K562 (cell line): ENCODE results near the gene IQCN. TPM values are rescaled to one million over a fixed set of nuclear protein-coding genes. Genes with fewer than 3 reads are reported as not detected.

Experiments
- ARID3B ChIP-seq: fragments of 250-450 bp; sonication (Bioruptor Pico); IDR thresholded peaks from 2 replicates; pipeline ENCODE4 v1.4.0; 2020; ENCODE audit warnings: borderline replicate concordance
- BCLAF1 ChIP-seq, 2 experiments: fragments of 450-650 bp in 1 of 2; IDR thresholded peaks; 2 replicates each; pipeline ENCODE4 v1.6.1; 2011 to 2017; ENCODE audit warnings: low read depth in 2 of 2, antibody characterized with exemption in 1 of 2, borderline replicate concordance in 1 of 2, low read length in 1 of 2, mild to moderate bottlenecking in 1 of 2, mixed read lengths in 1 of 2; ENCODE audit not compliant: control insufficient read depth in 1 of 2
- CBX3 ChIP-seq, 2 experiments: IDR thresholded peaks; 1 replicate in 1 of 2; 2 replicates in 1 of 2; pipeline ENCODE4 v1.6.1; 2012; ENCODE audit warnings: inconsistent platforms in 2 of 2, low read length in 2 of 2, borderline replicate concordance in 1 of 2, control low read depth in 1 of 2
- CHD4 ChIP-seq: fragments of 200-600 bp; sonication (generic); IDR thresholded peaks from 3 replicates; pipeline ENCODE4 v1.6.1; 2012; ENCODE audit warnings: low read depth, mild to moderate bottlenecking, mixed read lengths, low read length, inconsistent platforms; ENCODE audit not compliant: insufficient read depth, insufficient replicate concordance, poor library complexity, severe bottlenecking
- CREM ChIP-seq: IDR thresholded peaks from 2 replicates; pipeline ENCODE4 v1.6.1; 2014; ENCODE audit warnings: antibody characterized with exemption, low read depth
- DMBX1 ChIP-seq: fragments of 250-450 bp; sonication (Bioruptor Pico); IDR thresholded peaks from 2 replicates; pipeline ENCODE4 v1.8.0; 2022; ENCODE audit warnings: inconsistent platforms, mild to moderate bottlenecking, moderate library complexity, borderline replicate concordance
- E4F1 ChIP-seq: fragments of 250-450 bp; sonication (Bioruptor Pico); IDR thresholded peaks from 2 replicates; pipeline ENCODE4 v1.5.0; 2021; ENCODE audit warnings: mild to moderate bottlenecking, borderline replicate concordance
- EZH2 ChIP-seq: IDR thresholded peaks from 2 replicates; pipeline ENCODE4 v1.6.1; 2012; ENCODE audit warnings: low read depth, mild to moderate bottlenecking, inconsistent platforms, low read length, borderline replicate concordance
- HMBOX1 ChIP-seq: sonication (generic); IDR thresholded peaks from 2 replicates; pipeline ENCODE4 v1.6.1; 2016
- KDM1A ChIP-seq, 2 experiments: fragments of 450-650 bp; IDR thresholded peaks; 2 replicates each; pipeline ENCODE4 v1.6.1; 2016; ENCODE audit warnings: mild to moderate bottlenecking in 2 of 2
- RBM17 ChIP-seq: fragments of 200-400 bp; formaldehyde crosslinking; IDR thresholded peaks from 2 replicates; pipeline ENCODE4 v1.6.1; 2017; ENCODE audit warnings: low read depth, mild to moderate bottlenecking, low read length, borderline replicate concordance
- SRSF3 ChIP-seq: fragments of 200-400 bp; formaldehyde crosslinking; IDR thresholded peaks from 2 replicates; pipeline ENCODE4 v1.6.1; 2016; ENCODE audit warnings: mild to moderate bottlenecking, low read length, moderate library complexity; ENCODE audit not compliant: insufficient read depth
- THRB ChIP-seq: fragments of 450-650 bp; formaldehyde crosslinking; conservative IDR thresholded peaks from 2 replicates; pipeline ENCODE4 v1.4.0; 2022; ENCODE audit warnings: mild to moderate bottlenecking, missing genetic modification characterization
- ZNF41 ChIP-seq: fragments of 250-450 bp; sonication (Bioruptor Pico); conservative IDR thresholded peaks from 2 replicates; pipeline ENCODE4 v1.4.0; 2020; ENCODE audit warnings: mild to moderate bottlenecking
- ZNF696 ChIP-seq: fragments of 250-450 bp; sonication (Bioruptor Pico); conservative IDR thresholded peaks from 2 replicates; pipeline ENCODE4 v1.4.0; 2020; ENCODE audit warnings: mild to moderate bottlenecking, moderate library complexity
- polyA plus RNA-seq, 8 experiments: library from polyadenylated mRNA; depleted of rRNA in 4 of 8; stranded (reverse) in 5 of 8; unstranded in 3 of 8; fragments of >200 nt; fragmentation: Nextera tagmentation in 2 of 8; fragmentation: Illumina TruSeq in 1 of 8; extraction: Ambion mirVana in 2 of 8; extraction: Trizol in 1 of 8; gene quantifications; 2 replicates each; pipeline versions ENCODE4 v1.2.1 to v1.2.3, GENCODE V29; 2011 to 2014; ENCODE audit warnings: inconsistent platforms in 1 of 8, missing spikeins in 1 of 8
- total RNA-seq, 7 experiments: library from RNA; depleted of rRNA in 6 of 7; stranded (reverse); fragments of >200 nt in 6 of 7; fragmentation: Illumina TruSeq in 2 of 7; extraction: Trizol in 2 of 7; gene quantifications; 2 replicates each; pipeline versions ENCODE4 v1.2.1 to v1.2.3, GENCODE V29; 2011 to 2021; ENCODE audit warnings: low replicate concordance in 1 of 7

The IQCN gene
- total and polyA plus RNA-seq, 9 of the 15 experiments (the other 6 are each of a cell fraction or from before 2014, with no cell fraction given) = 0.01 to 0.07 (median 0.04) TPM; not detected in 3

- no peak for TF ChIP-seq RBM17
- no peak for TF ChIP-seq E4F1 (CRISPR knock-in tag)
- TF ChIP-seq ZNF696 = no peak
- TF ChIP-seq SRSF3 = no peak
- no peak for TF ChIP-seq EZH2
- no peak for TF ChIP-seq HMBOX1
- TF ChIP-seq KDM1A (IDR thresholded peaks at IDR 0.05) = no peak
- TF ChIP-seq BCLAF1 (IDR thresholded peaks at IDR 0.05; ENCODE audit: borderline replicate concordance in 1 of 2, control insufficient read depth in 1 of 2, low read depth in 2 of 2, low read length in 1 of 2) = peak in 1 of 2 experiments; percentile 48; a peak in 1 of 4 replicates
- no peak for TF ChIP-seq CHD4
- no peak for TF ChIP-seq ZNF41 (CRISPR knock-in tag)
- TF ChIP-seq ARID3B (CRISPR knock-in tag) = no peak
- TF ChIP-seq DMBX1 = no peak
- TF ChIP-seq CREM = no peak
- TF ChIP-seq CBX3 (IDR thresholded peaks at IDR 0.05; ENCODE audit: borderline replicate concordance in 1 of 2, low read length in 2 of 2) = no peak
- no peak for TF ChIP-seq THRB (CRISPR knock-in tag)
Measured at GRCh38 chr19:18280247-18281081, 6.2 kb upstream of the IQCN start (continued).
